Measurements from ENCODE around the gene ZFAND3.

DNA sequence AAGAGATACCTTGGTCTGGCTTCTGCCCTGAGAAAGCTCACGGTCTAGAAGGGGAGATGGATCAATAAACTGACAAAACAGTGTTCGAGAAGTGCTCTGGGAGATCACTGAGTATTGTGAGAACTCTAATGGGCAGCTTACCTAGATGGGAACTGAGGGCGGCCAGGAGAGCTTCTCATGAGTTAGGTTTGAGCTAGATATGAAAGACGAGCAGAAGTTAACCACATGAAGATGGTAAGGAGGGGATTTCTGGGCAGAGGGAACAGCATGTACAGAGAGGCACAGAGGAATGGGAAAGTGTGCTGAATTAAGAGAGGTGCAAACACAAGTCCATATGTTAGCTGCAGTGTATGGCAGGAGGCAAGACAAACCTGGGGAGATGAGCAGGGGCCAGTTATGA lies 11.9 kb downstream of the ZFAND3 start:
- TF ChIP-seq, protein P1, sequence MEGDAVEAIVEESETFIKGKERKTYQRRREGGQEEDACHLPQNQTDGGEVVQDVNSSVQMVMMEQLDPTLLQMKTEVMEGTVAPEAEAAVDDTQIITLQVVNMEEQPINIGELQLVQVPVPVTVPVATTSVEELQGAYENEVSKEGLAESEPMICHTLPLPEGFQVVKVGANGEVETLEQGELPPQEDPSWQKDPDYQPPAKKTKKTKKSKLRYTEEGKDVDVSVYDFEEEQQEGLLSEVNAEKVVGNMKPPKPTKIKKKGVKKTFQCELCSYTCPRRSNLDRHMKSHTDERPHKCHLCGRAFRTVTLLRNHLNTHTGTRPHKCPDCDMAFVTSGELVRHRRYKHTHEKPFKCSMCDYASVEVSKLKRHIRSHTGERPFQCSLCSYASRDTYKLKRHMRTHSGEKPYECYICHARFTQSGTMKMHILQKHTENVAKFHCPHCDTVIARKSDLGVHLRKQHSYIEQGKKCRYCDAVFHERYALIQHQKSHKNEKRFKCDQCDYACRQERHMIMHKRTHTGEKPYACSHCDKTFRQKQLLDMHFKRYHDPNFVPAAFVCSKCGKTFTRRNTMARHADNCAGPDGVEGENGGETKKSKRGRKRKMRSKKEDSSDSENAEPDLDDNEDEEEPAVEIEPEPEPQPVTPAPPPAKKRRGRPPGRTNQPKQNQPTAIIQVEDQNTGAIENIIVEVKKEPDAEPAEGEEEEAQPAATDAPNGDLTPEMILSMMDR (IDR thresholded peaks at IDR 0.05): no peak
- TF ChIP-seq ZFX (IDR thresholded peaks at IDR 0.05; ENCODE audit: borderline replicate concordance): no peak
